Measurements from ENCODE around the gene STK32C. TPM values are rescaled to one million over a fixed set of nuclear protein-coding genes. Genes with fewer than 3 reads are reported as not detected.
"Not testable (repeated sequence)": the region's sequence is repeated elsewhere in the genome, so short reads cannot be mapped to it uniquely, and the experiment has no call there.

The STK32C gene
- total RNA-seq, 1 donor from 2014 or later: 12.2 TPM

DNA sequence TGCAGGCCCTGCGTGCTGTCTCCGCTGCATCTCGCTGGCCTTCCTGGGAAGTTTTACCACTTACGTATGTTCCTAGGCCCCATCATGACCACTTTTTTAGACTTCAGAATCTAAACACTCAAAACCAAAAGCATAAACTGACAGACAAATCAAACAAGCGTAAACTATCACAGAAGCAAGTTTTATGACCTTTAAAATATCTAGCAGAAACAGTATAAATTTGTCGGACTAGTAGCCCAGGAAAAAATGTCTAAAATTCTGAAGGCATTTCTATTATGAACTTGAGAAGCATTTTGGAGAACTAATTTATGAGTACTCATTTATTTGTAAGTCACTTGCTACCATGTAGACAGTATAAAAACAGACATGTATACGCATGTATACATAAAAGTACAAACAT, 34.8 kb upstream of the STK32C start:
- Histone ChIP-seq H3K36me3 (ENCODE audit: control insufficient read depth, insufficient read depth, low read length) (no peaks in the 10 kb centered on the region), H3K4me3 (ENCODE audit: low read depth, low read length) (no peak overlapping the region), H3K27me3 (ENCODE audit: control insufficient read depth, insufficient read depth, low read length) (no peaks in the 10 kb centered on the region)
- TF ChIP-seq CTCF (IDR thresholded peaks at IDR 0.05; ENCODE audit: insufficient read depth, low read length, poor library complexity, severe bottlenecking): no peak
- DNase-seq (ENCODE audit: low read depth): no peak

DNA sequence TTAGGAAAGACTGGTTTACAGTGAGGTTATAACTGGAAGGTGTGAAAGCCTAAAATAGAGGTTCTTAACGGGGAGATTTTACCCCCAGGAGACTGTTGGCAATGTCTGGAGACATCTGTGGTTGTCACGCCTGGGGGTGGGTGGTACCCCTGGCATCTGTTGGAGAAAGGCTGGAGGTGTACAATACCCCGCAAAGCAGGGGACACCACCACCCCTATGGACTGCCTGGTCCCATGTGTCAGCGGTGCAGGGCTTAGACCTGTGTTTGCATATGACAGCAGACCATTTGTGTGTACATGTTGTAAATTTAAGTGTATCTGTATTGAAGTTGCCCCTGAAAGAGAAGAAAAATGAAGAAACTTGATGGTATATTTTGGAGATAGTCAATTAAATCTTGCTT, 34.0 kb upstream of the STK32C start:
- no peak for DNase-seq (ENCODE audit: low read depth)
- H3K27me3 ChIP-seq (ENCODE audit: control insufficient read depth, insufficient read depth, low read length): no peaks in the 10 kb centered on the region
- TF ChIP-seq CTCF (IDR thresholded peaks at IDR 0.05; ENCODE audit: insufficient read depth, low read length, poor library complexity, severe bottlenecking): no peak
- no peak overlapping the region for H3K4me3 ChIP-seq (ENCODE audit: low read depth, low read length)
- no peaks in the 10 kb centered on the region for H3K36me3 ChIP-seq (ENCODE audit: control insufficient read depth, insufficient read depth, low read length)

DNA sequence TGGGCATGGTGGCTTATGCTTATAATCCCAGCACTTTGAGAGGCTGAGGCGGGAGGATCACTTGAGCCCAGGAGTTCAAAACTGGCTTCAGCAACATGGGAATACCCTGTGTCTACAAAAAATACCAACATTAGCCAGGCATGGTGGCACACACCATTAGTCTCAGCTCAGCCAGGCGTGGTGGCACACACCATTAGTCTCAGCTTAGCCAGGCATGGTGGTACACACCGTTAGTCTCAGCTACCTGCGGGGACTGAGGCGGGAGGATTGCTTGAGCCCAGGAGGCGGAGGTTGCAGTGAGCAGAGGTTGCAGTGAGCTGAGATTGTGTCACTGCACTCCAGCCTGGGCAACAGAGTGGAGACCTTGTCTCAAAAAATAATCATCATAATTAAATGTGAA, 33.3 kb upstream of the STK32C start:
- Histone ChIP-seq H3K36me3 (ENCODE audit: control insufficient read depth, insufficient read depth, low read length) (no peaks in the 10 kb centered on the region), H3K4me3 (ENCODE audit: low read depth, low read length) (no peak overlapping the region), H3K27me3 (ENCODE audit: control insufficient read depth, insufficient read depth, low read length) (no peaks in the 10 kb centered on the region)
- TF ChIP-seq CTCF (IDR thresholded peaks at IDR 0.05; ENCODE audit: insufficient read depth, low read length, poor library complexity, severe bottlenecking): no peak
- DNase-seq (ENCODE audit: low read depth): no peak

- no peak for DNase-seq (ENCODE audit: low read depth)
- no peak for TF ChIP-seq CTCF (IDR thresholded peaks at IDR 0.05; ENCODE audit: insufficient read depth, low read length, poor library complexity, severe bottlenecking)
Observed at GRCh38 chr10:132339276-132339675, 31.5 kb upstream of the STK32C start.

GRCh38 chr10:132338876-132339275, 31.1 kb upstream of the STK32C start:
- Histone ChIP-seq H3K36me3 (ENCODE audit: control insufficient read depth, insufficient read depth, low read length) (no peaks in the 10 kb centered on the region), H3K27me3 (ENCODE audit: control insufficient read depth, insufficient read depth, low read length) (no peaks in the 10 kb centered on the region), H3K4me3 (ENCODE audit: low read depth, low read length) (no peak overlapping the region)
- no peak for TF ChIP-seq CTCF (IDR thresholded peaks at IDR 0.05; ENCODE audit: insufficient read depth, low read length, poor library complexity, severe bottlenecking)
- no peak for DNase-seq (ENCODE audit: low read depth)

More at GRCh38 chr10:132339276-132339675, 31.5 kb upstream of the STK32C start:
- Histone ChIP-seq H3K36me3 (ENCODE audit: control insufficient read depth, insufficient read depth, low read length) (no peaks in the 10 kb centered on the region), H3K4me3 (ENCODE audit: low read depth, low read length) (no peak overlapping the region), H3K27me3 (ENCODE audit: control insufficient read depth, insufficient read depth, low read length) (no peaks in the 10 kb centered on the region)

DNA sequence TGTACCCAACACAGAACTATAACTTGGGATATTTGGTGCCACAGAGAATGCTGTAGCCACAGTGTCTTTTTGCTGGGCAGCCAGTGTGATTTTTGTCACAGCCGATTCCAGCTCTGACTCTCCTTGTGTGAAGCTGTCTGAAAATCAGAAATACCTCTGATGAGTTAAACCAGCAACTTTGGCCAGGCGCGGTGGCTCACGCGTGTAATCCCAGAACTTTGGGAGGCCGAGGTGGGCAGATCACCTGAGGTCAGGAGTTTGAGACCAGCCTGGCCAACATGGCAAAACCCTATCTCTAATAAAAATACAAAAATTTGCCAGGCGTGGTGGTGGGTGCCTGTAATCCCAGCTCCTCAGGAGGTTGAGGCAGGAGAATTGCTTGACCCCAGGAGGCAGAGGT, 30.1 kb upstream of the STK32C start:
- not testable (repeated sequence) for H3K27me3 ChIP-seq (ENCODE audit: control insufficient read depth, insufficient read depth, low read length); DNase-seq (ENCODE audit: low read depth); H3K36me3 ChIP-seq (ENCODE audit: control insufficient read depth, insufficient read depth, low read length); H3K4me3 ChIP-seq (ENCODE audit: low read depth, low read length)

Measured in kidney epithelial cell (primary cell).